ENCODE results near the gene CCK. TPM values are rescaled to one million over a fixed set of nuclear protein-coding genes. Genes with fewer than 3 reads are reported as not detected.

Gene CCK
- total RNA-seq, 4 donors from 2014 or later: 1.6 TPM; not detected in 3

DNA sequence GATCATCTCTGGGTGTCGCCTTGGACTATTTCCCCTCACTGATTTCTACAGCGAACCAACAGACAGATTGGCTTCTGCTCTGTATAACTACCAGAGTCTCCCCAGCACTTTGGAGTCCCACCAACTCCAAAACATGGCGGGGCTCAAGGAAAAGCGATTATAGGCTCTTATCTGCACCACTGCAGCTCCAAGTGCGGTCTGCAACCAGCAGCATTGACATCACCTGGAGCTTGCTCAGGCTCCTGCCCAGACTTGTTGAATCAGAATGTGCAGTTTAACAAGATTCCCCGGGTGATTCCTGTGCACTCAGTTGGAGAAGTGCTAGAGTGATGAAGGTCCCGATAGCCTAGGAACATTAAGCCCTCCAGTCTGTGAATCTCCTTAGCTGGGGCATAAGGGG, 9.0 kb downstream of the CCK start:
- ATAC-seq (ENCODE audit: low FRiP score) (no peak), DNase-seq (ENCODE audit: low spot score) (no peak)
- TF ChIP-seq CTCF (IDR thresholded peaks at IDR 0.05): no peak

GRCh38 chr3:42256135-42256819, 9.7 kb downstream of the CCK start:
- no peak for TF ChIP-seq CTCF (IDR thresholded peaks at IDR 0.05)
- DNase-seq (ENCODE audit: low spot score): no peak
- peak; percentile 48 for ATAC-seq (ENCODE audit: low FRiP score)

DNA sequence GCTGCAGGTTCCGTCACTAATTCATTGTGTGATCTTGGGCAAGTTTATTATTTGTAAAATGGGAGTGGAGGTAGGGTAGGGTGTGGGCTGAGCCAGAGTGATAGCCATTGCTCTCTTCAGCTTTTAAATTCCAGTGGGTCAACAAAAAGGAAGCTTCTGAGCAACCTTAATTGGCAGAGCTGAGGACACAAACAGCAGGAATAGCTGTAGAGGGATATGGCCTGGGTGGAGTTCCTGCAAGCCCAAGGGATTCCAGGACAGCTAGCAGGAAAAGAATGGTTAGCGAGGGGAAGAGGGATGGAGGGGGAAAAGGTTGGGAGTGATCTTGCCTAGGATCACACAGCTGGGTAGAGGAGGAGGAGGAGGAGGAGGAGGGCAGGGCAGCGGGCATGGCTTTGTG, 11.4 kb downstream of the CCK start:
- no peak for TF ChIP-seq CTCF (IDR thresholded peaks at IDR 0.05)
- no peak for DNase-seq (ENCODE audit: low spot score)
- ATAC-seq (ENCODE audit: low FRiP score): no peak

- TF ChIP-seq CTCF (IDR thresholded peaks at IDR 0.05): no peak
- ATAC-seq (ENCODE audit: low FRiP score) (no peak), DNase-seq (ENCODE audit: low spot score) (no peak)
Measured at GRCh38 chr3:42250761-42251160, 15.2 kb downstream of the CCK start.

DNA sequence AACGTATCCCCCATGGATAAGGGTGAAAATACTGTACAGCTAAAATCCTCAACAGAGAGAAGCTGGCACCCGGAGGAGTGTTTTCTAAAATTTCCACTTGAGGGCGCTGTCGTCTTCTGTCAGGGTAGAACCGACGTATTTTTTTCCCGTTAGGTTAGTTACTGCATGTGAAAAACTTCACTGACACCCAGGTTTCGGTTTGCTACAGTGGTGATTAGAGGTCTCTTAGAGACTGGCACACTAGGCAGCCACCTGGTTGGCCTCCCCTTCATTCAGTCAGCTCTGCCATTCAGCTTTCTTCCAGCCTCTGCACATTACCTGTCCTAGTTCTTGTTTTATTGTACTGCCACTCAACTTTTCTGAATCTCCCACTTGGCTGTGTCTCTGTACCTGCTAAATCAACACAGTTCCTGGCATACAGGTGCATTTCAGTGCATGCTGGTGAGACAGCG, 18.4 kb downstream of the CCK start:
- DNase-seq (ENCODE audit: low spot score): no peak
- ATAC-seq (ENCODE audit: low FRiP score): no peak
- no peak for TF ChIP-seq CTCF (IDR thresholded peaks at IDR 0.05)

- DNase-seq (ENCODE audit: low spot score) (no peak), ATAC-seq (ENCODE audit: low FRiP score) (no peak)
- no peak for TF ChIP-seq CTCF (IDR thresholded peaks at IDR 0.05)
Measured at GRCh38 chr3:42246091-42246490, 19.9 kb downstream of the CCK start.

- no peak for TF ChIP-seq CTCF (IDR thresholded peaks at IDR 0.05)
- no peak for ATAC-seq (ENCODE audit: low FRiP score)
- DNase-seq (ENCODE audit: low spot score): no peak
Measured at GRCh38 chr3:42236611-42237010, 29.4 kb downstream of the CCK start.
